ENCODE results near the gene HCN3.

DNA sequence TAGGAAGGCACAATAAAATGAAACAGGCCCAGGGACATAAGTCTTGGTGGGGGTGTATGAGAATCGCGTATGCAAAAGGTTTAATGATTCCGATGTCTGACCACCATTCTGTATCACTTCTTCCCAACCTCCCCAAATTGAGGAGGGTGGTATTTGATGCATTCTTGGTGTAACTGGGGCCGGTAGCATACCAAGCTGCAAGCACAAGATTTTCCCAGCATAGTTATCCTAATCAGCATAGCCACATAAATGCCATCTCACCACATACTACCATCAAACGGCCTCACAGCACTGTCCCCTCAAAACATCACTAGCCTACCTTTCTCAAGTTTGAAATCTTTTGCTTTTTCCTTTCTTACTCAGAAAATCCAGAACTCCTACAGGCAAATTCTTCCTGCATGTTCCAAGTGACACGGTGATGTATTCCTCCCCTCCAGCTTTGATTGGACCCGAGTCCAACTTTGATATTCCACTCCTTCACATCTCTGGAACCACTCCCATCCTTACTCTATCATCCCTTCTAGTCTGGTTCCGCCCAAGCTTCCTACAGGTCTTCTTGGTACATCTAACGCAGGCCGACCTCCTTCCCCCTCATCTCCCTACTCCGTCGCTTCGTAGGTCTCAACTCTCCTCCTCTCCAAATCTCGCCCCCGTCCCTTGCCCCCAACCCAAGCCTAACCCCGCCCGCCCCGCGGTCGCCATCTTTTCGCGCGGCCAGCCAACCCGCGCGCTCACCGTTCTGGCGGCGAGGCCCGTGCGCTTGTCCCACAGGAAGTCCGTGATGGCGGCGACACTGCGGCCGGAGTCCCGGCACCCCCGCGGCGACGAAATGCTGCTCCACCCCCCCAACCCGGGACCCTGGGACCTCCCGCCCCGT is 4.6 kb upstream of the HCN3 start:
- TF ChIP-seq EP300 (conservative IDR thresholded peaks at IDR 0.05; ENCODE audit: poor library complexity, severe bottlenecking) (no peak), POLR2AphosphoS5 (IDR thresholded peaks at IDR 0.05) (no peak), RAD21 (conservative IDR thresholded peaks at IDR 0.05) (no peak), SMC3 (conservative IDR thresholded peaks at IDR 0.05; ENCODE audit: poor library complexity) (no peak), TAF1 (IDR thresholded peaks at IDR 0.05; ENCODE audit: low read depth) (no peak)
- TF ChIP-seq, protein P1, sequence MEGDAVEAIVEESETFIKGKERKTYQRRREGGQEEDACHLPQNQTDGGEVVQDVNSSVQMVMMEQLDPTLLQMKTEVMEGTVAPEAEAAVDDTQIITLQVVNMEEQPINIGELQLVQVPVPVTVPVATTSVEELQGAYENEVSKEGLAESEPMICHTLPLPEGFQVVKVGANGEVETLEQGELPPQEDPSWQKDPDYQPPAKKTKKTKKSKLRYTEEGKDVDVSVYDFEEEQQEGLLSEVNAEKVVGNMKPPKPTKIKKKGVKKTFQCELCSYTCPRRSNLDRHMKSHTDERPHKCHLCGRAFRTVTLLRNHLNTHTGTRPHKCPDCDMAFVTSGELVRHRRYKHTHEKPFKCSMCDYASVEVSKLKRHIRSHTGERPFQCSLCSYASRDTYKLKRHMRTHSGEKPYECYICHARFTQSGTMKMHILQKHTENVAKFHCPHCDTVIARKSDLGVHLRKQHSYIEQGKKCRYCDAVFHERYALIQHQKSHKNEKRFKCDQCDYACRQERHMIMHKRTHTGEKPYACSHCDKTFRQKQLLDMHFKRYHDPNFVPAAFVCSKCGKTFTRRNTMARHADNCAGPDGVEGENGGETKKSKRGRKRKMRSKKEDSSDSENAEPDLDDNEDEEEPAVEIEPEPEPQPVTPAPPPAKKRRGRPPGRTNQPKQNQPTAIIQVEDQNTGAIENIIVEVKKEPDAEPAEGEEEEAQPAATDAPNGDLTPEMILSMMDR (IDR thresholded peaks at IDR 0.05; ENCODE audit: poor library complexity, severe bottlenecking), result no peak
